ENCODE measurements around the gene CRMP1.

CRMP1 gene

GRCh38 chr4:5921101-5921980, 28.5 kb upstream of the CRMP1 start:
- DNase-seq: peak in 1 of 51 donors; percentile 30

GRCh38 chr4:5919571-5919970, 26.7 kb upstream of the CRMP1 start:
- DNase-seq: no peak

GRCh38 chr4:5919044-5919443, 26.2 kb upstream of the CRMP1 start:
- no peak for DNase-seq

GRCh38 chr4:5918331-5918985, 25.6 kb upstream of the CRMP1 start:
- DNase-seq: no peak

GRCh38 chr4:5917672-5918071, 24.8 kb upstream of the CRMP1 start:
- no peak for DNase-seq

DNA sequence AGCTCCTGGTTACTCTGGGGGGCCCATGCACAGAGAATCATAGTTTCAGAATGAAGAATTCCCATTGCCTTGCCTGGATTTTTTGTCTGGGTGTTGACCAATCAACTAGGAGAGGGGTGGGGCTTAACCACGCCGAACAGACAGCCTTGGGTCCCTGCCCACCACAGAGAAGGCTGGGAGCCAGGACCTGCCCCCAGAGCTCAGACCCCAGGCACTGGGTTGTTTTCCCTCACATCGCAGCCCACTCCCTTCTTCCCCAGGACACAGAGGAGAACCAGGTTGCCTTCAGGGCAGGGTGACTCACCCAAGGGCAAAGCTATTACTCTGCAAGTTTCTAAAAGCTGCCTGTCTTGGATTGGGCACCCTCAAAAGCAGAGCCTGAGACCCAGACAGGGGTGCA, 23.3 kb upstream of the CRMP1 start:
- DNase-seq: no peak

- no peak for DNase-seq
Measured at GRCh38 chr4:5913454-5913853, 20.6 kb upstream of the CRMP1 start.

DNA sequence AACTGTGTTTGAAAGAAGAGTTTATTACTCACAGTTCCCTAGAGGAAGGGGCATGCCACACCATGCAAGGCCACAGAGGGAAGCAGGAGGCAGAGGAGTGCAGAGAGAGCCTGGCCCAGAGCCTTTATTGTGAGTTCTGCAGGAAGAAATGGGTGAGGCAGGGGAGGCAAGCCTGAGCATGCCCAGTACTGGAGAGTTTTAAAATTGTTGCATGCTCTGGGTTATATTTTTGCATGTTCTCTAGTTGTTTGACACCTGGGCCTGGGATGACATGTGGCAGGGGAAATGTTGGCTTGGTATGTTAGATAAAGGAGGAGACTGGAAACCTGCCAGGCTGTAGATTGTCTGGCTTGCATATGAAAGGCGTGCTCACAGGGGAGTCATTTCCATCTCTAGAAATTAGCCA, 19.7 kb upstream of the CRMP1 start:
- no peak for DNase-seq

DNA sequence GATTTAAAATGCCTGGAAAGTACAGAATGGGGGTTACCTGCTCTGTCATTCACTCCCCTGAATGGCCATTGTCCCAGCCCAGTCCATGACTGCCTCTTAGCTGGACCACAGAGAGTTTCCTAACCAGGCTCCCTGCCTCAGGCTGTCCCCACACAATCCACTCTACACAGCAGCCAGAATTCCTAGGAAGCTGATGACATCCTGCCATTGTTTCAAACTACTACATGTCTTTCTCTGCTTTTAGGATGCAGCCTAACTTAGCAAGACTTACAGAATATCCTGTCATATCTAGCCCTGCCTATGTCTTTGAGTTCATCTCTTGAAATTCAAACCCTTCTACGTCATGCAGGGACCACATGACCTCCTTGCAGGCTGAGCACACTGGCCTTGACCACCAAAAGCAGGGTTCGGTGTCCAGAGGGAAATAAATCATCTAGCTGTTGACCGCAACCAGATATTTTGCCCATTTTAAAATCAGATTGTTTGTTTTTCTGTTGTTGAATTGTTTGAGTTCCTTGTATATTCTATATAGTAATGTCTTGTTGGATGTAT, 16.1 kb upstream of the CRMP1 start:
- DNase-seq: no peak

- DNase-seq: no peak
Measured at GRCh38 chr4:5906191-5906590, 13.3 kb upstream of the CRMP1 start.

DNA sequence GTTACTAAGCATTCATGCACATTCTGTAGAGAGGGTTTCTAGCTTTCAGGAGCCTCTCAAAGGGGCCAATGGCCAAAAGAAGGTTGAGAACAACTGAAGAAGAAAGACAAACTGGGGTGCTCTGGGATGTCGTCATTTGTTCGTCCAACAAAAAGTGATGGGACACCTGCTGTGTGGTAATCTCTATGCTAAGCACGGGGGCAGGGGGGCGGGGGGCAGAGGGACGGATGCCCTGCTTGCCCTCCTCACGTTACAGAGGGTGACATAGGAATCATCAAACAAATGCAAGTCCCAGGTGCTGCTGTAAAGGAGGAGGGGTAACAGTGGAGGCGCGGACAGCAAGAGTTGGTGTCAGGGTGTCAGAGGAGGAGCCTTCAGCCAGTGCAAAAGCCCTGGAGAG, 12.8 kb upstream of the CRMP1 start:
- DNase-seq: no peak

DNA sequence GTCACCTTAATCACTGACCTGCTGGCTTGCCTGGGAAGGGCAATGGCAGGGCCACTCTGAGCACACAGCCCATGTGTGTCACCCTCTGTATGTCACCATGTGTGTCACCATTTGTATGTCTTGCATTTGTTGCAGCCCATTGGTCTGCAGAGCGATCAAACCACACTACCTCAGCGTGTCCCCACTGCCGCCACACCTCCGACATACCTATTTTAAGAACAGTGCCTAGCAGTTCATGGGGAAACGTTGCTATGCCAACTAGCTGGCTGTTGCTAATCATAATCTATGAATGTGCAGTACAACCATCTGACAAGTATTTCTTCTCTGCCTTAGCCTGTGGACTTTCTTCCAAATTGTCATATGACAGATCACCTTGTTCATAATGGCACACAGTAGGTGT, 8.0 kb upstream of the CRMP1 start:
- DNase-seq: peak in 3 of 51 donors; percentile 19 to 21 (median 20)

- no peak for DNase-seq
Measured at GRCh38 chr4:5899881-5900280, 7.0 kb upstream of the CRMP1 start.

DNA sequence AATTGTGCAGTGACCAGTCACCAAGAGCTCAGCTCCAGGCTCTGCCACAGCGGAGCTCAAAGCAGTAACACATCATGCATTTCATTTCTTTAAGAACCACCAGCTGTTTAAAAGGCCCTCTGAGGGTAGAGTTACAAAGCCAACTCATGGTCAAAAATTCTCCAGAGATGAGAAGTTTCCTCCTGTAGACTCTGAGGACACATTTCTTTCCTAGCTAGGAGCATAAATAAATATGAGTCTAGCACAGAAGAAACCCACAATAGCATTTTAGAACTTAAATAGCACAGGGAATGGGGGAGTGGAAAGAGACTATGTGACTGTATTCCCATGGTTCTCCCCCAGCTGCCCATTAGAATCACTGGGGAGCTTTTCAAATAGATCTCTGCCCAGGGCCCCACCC, 6.5 kb upstream of the CRMP1 start:
- DNase-seq: no peak

DNA sequence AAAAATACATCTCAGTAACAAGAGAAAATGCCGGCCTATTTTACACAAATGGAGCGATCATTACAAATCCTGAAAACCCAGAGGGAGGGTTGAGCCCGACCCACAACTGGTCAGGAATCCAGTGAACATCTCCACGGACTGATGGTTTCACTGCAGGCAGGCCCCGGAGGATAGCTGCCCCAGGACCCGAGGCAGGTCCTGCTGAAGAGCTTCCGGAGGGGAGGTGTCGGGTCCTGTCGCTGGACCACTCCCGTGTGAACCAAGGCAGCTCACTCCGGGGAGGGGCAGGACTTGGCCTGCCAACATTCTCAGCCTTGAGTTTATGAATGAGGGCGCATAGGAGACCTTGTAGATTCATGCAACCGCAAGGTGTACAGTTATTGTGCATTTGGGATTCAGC, 4.8 kb upstream of the CRMP1 start:
- no peak for DNase-seq

- no peak for DNase-seq
Measured at GRCh38 chr4:5895287-5895686, 2.4 kb upstream of the CRMP1 start.

DNA sequence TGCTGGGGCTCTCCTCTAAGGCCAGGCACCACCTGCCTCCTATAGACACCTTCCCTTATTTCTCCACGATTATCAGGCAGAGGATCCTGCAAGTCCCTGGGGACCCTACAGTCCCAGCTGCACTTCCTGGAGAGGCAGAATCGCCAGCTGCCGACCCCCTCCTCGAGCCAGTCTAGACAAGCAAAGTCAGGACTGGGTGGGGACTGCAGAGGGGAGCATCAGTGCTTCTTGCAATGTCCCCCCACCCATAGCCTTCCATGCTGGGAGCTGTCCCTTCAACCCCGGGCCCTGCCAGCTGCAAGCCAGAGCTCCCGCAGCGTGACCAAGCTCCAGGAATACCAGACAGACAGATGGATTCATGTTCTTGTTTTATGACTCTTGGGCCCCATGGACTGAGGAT, 1.4 kb upstream of the CRMP1 start:
- DNase-seq: no peak

DNA sequence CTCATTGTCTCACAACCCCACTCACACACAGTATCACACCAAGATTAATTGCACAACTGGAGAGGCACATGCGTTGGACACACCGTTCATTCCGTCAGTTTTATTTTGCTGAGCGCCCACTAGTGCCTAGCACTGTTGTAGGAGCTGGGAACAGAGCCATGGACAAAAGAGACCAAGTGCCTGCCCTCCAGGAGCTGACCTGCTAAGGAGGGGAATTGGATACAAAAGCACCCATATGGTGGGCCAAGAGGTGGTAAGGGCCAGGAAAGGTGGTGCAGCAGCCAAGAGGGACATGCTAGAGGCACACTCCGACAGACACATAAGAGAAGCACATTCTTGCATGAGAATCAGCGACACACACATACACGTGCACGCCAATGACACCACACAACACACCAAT, 705 bp upstream of the CRMP1 start:
- no peak for DNase-seq

DNA sequence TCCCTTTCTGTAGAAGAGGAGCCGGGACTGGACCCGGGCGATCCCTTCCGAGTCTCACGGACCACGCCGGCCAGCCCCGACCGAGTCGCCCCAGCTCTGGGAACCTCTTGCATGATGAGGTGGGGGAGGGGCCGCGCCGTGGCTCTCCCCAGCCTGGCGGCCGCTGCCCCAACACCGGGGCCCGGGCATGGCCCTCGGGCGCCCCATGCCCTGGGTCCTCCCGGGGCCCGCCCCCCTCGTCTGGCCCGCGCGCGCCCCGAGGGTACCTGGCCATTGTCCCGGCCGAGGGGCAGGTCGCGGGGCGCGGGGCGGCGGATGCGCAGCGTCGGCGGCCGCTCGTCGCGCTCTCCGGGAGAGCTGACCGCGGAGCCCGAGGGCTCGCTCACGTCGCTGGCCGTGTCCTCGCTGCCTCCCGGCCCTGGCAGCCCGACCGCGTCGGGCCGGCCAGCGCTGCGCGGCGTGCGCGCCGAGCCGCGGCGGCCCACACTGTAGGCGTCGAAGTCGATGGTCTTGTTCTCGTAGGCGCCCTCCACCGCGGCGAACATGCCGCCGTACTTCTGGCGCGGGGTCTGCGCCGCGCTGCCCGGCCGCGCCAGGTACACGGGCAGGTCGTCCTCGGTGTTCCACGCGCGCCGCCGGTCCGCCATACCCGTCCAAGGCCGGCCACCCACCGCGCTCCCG, 423 bp downstream of the CRMP1 start:
- DNase-seq: no peak

DNA sequence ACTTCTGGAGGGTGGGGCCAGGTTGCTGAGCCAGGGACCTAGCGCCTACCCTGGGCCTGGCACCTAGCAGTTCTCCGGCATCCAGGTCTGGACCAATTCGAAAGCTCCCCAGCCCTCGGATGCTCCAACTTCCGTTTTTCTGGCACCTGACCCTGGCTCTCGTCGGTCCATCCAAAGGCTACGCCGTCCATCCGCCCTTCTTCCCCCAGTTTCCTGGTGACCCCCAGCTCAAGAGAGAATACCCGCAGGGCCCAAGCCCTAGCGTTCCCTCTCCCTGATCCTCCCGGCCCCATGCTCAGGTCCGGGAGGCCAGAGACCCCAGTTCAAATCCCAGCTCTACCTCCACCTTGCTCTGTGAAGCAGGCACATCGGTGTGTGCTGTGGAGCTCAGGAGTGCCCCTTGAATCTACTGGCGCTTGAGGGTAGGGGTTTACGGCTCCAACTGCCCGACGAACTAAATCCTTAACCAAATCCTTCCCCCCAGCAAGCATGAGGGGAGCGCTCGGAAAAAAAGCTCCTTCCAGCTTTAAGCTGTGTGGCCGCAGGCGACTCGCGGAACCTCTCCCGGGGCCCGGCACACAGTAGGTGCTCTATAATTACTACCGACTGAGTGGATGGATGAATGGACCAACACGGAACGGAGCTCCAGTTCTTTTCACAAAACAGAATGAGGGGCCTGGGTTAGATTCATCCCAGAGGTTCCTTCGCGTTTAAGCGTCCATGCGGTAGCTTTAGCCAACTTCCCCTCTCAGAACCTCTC, 1.1 kb downstream of the CRMP1 start:
- DNase-seq: peak in 1 of 51 donors; percentile 38

DNA sequence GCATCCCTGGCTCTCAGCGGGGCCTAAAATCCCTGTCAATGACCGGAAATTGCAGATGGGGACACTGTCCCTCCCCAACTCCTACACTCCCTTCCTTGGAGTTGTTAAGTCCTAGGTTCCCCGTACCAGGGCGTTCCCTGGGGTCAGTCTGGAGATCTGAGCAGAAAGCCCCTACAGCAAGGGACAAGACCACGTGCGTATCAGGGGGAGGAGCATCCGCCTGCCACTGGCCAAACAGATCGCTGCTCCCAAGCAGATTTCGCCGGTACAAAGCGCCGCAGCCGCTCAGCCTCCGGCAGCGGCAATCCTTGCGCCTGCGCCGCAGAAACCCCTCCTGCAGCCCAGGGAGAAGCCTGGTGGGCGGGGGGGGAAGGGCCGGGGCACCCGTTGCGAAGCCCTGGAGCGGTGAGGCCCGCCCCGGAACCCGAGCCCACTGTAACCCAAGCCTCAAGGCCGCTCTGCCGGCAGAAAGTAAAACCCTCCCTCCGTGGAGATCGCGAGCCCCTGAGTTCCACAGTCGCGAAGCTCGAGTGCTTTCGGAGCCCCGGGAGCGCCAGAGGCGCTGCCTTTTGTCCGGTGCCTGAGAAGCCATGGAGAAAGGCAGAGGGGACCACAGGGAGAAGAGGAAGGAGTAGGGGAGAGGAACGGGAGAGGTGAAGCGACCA, 2.7 kb downstream of the CRMP1 start:
- DNase-seq: peak in 39 of 51 donors; percentile 8 to 81 (median 67)
